NCI-H510A (cell line): ENCODE measurements around the gene STIP1.

Experiments used
- DNase-seq: peaks from one replicate; lab custom pipeline; 2025; lab: John Stamatoyannopoulos, UW

The STIP1 gene

DNA sequence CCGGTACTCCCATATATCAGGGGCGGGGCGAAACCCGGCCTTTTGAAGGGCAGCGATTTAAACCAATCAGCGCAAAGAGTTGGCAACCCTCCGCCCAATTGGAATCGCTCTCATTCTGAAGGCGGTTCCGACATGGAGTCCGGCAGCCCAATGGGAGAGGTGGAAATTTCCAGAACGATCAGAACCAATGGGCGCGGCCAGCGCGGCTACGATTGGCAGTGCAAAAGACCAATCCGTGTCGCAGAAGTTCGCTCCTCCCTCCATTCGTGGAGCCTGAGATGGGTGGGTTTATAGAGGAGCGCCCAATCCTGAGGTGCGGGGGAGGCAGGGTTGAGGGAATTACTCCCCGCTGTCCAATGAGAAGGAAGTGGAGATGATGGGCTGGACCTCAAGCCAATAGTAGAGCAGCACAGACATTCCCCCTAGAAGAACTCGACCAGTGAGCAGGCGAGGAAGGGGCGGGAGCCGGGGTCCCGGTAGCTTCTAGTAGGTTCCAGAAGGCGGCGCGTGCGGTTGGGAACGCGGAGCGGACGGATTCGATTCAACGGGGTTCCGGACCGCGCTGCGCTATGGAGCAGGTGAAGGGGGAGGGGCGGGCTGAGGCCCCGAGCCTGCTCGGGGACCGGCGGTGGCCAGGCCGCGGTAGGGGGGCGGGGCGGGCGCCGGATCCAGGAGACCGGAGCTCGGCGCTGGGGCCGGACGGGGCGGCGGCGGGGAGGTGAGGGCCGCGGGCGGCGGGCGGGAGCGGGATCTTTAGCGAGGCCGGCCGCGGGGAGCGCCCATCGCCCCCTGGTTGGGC is at the start of gene STIP1:
Gene STIP1, plus strand, starts transcription at position 479 of the 799 bp plus-strand sequence. Its CDS starts 91 bp downstream, at position 570.
- peak; percentile 99 for DNase-seq

DNA sequence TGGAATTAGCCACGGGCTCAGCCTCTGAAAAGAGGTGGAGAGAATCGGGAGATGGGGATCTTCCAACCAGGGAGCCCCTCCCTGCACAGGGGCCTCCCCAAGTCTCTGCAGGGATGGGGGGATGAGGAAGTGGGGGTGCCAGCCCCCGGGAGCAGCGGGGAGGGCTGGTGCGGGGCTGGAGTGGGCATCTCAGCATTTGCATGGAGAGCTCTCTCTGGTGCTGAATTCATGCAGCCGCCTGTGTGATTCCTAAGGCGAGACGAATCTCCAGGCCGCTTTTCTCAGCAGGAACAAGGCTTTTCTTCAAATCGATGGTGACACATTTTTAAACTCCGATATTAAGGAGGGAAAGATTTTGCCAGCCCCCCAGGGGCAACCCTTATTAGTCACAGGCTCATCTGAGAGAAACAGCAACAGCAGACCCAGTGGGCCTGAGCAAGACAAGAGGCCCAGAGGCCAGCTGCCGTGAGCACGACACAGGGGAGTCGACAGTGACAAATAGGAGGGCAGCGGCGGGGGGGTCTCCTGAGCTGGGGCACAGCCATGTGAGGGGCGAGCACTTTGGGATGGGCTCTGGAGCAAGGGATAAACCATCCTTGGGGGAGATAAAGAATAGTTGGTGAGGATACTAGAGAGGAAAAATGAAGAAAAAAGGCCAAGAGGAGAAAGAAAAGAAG is 49.1 kb upstream of the STIP1 start:
- no peak for DNase-seq

DNA sequence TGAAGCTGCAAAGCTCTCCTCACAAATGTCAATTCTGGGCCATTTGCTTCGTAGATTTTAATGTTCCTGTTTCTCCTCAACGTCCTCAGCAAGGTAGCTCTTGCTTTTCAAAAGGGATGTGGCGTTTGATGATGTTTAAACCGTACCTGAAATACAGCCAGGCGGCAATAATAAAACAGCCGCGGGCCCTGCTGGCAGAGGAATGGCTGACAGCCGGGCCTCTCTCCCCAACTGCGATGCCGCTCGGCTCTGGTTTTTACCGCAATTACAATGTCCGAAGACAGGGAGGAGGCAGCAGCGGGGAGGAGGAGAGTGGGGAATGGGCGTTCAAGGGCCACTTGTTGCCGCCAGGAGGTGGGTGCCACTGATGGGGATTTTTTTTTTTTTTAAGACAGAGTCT is 47.6 kb upstream of the STIP1 start:
- no peak for DNase-seq

DNA sequence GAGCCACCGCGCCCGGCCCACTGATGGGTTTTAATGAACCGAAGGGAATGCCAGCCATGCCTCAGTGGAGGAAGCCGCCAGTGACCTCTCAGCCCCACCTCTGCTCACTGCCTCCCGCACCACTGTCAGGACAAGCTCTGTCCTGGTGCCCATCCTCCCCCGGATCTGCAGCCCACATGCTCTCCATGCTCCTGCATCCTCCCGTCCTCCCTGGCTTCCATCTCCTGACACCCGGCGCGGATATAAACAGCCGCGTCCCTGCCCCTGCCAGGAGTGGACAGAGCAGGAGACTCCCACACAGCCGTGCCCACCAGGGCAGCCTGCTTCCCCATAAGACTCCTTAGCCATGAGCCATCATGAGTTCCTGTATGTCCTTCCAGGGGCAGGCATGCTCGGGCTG is 46.9 kb upstream of the STIP1 start:
- DNase-seq: no peak

DNA sequence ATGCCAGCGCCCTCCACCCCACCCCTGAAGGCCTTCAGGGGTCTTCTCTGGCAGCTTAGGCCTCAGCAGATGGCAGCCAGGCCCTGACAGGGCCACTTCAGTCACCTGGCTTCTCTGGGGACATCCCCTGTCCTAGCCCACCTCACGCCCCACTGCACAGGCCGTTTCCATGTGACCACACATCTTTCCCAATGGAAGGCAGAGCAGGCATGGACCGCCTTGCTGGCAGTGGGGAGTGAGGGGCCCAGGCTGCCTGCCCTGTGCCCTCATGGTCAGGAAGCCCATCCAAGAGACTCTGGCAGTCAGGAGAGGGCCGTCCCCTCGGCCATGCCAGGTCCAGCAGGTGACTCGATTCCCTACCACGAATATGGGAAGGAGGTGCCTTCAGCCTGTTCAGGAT is 45.9 kb upstream of the STIP1 start:
- DNase-seq: no peak

DNA sequence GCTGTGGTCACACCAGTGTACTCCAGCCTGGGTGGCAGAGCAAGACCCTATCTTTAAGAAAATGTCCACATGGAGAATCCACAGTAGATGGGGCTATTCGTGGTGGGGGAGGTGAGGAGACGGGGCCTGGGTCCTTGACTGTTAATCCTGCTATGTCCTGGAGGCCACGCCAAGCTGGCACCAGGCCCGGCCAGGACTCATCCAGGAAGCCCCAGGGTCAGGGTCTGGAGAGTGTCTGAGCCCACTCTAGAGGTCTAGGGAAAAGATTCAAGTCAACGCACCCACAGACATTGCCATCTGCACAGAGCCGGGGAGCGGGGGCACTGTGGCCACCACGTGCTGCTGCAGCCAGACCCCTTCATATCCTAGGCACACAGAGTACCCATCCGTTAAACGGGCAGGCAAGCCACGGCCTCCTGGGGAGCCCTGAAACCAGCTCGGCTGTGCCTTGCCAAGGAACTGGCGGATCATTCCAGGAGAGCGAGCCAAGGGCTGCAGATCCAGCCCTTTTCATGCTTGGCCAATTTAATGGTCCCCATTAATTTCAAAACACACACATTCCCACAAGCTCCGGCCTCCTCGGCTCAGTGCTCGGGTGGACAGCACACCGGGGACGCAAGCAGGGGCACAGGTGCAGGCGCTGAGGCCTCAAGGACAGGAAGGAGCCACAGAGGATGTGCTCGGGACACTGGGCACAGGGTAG is 44.7 kb upstream of the STIP1 start:
- DNase-seq: no peak

DNA sequence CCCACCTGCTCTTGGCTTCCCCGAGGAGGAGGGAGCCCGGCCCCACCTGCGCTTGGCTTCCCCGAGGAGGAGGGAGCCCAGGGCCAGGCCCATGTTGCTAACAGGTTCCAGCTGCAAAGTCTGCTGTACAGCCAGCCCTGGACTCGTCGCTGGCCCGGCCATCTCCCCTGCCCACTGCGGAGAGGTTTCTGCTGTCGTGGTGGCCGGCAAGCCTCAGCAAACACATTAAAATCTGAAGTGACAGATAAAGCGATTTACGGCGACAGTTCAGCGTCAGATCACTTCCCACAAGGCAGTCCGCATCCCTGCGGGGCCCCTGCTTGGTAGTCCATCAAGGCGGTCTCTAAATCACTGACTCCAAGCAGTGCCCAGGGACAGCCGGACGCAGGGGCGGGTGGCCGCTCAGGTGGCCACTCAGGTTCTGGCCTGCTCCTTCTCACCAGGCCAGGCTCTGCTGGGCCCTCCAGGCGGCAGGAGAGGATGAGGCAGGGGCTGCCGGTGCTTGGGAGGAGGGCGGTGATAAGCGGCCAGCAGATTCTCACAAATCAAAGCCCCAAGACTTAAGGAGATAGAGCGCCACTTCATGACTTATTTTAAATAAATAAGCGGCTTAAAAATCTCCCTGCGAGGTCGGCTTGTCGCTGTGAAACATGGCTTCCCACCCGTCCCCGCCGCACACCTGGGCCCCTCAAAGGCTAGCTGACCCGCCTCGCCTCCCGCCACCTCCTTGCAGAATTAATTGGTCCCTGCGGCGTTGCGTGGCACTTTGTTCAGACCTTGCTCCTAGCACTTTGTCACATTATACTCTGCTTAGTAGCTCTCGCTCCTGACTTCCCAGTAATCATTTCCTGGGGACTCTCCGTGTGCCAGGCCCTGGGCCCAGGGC is 41.1 kb upstream of the STIP1 start:
- no peak for DNase-seq

DNA sequence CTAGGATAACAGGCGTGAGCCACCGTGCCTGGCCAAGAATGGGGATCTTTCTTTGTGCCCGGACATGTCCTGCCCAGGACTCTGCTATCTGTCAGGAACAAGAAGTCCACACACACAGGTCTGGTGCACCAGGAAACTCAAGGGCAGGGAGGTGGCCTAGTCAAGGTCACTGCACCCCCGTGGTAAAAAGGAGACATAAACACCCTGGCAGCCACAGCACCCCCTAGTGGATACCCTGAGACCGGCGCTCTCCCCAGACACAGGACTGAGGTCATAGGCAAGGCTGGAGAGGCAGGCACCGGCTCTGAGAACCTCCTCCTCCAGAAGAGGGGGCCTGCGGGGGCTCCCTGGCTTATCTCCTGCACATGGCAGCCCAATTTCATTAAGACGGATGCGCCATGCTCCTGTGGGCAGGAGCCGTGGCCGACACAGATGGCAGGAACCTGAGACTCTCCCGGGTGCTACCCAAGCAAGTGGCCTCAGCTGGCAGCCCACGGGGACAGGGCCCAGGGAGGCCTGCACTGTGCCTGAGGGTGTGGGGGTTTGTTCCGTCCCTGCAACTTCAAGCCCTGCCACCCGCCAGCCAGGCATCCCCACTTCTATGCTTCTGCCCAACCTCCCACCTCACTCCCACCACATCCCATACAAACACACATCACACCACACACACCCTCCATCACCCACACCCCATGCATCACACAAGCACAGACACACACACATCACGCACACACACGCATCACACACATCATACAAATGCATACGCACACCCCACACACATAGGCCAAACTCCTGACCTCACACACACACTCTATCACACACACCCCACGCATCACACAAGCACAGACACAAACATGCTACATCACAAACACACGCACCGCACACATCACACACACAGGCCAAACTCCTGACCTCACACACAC is 39.7 kb upstream of the STIP1 start:
- peak; percentile 41 for DNase-seq

DNA sequence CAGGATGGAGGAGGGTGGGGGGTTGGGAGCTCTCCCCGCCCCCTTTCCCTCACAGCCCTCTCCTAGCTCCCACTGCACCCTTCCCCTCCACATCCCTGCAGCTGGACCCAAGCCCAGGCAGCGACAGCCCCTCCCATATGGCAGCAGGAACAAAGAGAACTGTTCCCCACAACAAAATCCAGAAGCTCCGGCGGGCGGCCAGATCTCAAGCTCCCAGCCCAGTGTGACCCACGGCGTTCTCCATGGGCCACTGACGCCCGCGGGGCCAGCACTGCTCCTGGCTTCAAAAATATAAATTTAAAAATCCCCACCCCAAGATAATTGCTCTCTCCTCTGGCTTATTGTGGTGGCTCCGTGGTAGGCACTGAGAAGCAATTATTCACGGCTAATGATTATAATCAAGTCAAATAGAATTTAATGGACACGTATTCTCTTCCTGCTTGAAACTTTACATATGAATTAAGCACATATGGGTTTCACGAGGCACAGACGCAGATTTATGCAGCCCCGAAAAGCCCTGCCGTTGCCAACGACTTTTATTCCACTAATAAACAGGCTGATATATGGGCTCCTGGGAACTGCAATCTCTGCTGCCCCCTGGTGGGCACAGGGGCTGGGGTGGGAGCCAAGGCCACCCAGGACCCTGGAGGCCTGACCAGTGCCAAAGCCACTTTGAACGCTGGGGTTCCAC is 37.6 kb upstream of the STIP1 start:
- no peak for DNase-seq

DNA sequence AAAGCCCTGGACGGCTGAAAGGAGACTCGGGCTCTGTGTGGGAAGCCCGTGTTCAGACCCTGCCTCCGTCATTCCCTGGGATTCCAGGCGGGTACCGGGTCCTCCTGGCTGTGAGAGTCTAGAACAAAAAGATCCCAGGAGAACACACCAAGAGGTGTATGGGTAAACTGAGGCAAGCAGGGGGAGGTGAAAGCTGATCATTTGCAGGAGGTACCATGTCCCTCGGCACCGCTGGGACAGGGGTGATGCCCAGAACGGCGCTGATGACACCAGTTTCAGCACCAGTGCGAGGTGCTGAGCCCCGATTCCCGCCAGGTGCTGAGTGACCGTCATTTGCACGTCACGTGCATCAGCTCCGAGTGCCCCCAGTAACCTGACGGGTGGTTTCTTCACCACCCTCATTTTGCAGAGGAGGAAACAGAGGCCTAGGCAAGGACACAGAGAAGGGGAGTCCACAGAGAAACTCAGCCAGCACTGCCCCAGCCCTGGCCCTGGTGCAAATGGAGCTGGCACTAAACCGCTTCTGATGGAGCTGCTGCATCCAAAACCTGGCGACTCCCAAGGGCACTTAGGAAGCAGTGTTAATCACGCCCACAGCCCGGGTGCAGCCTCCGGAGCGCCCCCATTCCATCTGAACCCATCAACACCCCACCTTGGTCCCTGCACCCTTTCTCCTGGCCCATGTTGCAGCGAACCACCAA is 36.9 kb upstream of the STIP1 start:
- no peak for DNase-seq

DNA sequence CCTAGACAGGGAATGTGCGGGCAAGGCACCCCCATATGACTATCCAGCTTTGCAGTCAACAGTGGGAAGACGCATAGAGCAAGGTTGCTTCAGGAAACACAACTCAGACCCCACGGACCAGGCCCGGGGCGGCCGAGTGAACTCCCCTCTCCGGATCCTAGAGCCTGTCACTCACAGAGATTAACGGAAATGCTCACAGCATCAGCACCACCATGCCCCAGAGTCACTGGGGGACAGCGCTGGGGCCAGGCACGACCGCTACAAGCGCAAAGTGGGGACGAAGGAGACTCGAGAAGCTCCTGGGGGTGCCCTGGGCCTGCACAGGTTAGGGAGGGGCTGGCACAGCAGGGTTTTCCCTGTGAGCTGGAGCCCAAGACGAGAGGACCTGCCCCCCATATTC is 35.9 kb upstream of the STIP1 start:
- DNase-seq: no peak

DNA sequence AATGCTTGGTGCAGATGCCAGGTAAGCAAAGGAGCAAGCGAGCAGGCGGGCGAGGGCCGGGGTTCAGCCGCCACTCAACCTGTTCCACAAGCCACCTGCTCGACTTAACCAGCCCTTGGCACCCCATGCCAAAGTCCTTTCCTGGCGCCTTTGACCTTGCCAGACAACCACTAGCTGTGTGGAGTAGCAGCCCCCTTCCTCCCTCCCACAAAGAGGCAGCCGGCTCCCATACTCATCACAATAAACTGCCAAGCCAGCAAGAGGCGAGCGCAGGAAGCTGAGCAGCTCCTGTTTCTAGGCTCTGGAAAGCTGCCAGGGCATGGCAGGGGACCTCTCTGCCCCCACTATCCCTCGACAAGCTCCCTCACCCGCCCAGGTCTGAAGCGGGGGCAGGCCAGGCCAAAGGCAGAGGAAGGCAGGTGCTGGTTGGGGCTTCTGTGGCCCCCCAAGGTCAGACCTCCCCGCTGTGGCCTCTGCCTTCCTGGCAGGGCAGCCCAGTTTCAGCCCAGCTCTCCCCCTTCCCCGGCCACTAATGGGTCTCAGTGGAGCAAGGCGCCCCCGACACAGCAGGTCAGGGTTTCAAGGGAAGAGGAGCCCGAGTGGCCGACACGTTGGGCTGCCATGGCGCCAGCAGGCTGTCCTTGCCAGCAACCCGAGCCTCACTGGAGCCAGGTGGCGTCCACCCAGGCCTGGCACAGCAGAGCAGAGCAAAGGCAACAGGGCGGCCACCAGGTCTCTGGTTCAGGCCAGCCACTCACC is 35.3 kb upstream of the STIP1 start:
- DNase-seq: peak; percentile 71

DNA sequence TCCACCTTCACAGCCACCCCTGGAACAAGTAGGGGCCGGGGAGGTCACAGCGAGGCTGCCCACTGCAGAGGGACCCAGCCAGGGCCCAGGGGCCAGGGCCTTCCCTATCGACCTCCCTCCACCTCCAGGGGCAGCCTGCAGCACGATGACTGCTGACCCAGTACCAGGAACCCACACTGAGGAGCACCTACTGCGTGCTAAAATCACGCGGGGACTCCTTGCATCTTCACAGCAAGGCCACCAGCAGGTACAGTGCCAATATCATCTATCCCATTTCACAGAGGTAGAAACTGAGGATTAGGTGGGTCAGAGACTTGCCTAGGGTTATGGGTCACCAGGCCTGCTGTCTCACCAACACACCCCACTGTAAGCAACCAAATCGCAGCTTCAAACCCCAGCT is 34.6 kb upstream of the STIP1 start:
- DNase-seq: no peak

DNA sequence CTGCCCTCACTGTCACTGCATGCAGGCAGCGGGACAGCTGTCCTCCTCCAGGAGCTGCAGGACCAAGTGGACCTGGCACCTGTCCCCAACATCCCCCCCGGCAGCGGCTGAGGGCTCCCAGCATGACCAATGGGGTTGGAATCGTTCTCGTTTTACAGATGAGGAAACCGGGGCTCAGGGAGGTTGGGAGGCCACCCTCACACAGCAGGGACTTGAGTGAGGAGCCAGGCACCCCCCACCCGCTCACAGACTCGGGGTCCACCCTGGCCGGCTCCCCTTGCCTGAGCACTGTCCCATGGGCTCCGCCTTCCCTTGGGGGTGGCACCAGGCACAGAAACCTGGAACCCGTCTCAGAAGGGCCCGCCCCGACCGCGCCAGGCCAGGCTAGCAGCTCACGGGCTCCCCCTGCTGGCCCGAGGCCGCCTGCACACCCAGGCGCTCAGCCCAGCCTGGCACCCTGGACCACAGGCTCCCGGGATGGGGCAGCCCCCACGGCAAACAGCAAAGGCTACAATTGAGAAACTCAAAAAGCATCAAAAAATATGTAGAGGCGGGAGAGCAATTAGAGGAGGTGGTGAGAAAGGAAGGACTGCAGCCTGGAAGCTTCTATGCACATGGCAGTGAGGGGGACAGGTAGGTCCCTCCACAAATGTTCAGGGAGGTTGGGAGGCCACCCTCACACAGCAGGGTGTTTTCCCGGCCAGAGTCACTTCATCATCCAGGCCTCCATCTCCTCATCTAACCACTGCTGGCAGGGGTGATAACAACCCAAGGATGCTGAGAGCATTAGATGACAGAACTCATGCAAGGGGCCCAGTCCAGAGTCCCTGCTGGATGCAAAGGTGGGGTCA is 32.9 kb upstream of the STIP1 start:
- DNase-seq: no peak

DNA sequence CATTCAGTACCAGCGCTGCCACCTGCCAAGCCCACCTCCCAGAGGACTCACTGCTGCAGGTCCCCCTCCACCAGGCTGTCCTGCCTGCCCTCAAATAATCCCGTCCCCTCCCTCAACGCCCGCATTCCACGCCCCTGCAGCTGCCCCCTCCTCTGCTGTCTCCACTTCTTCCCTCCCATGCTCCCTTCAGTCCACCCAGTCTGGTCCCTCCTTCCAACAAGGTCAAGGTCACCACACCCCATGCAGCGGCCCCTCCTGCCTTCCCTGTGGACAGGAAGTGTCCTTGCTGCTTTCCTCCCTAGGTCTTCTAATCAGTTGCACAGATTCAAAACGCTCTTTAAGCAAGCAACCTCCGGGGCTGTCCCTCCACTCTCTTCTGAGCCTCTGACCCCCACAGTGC is 32.2 kb upstream of the STIP1 start:
- no peak for DNase-seq

DNA sequence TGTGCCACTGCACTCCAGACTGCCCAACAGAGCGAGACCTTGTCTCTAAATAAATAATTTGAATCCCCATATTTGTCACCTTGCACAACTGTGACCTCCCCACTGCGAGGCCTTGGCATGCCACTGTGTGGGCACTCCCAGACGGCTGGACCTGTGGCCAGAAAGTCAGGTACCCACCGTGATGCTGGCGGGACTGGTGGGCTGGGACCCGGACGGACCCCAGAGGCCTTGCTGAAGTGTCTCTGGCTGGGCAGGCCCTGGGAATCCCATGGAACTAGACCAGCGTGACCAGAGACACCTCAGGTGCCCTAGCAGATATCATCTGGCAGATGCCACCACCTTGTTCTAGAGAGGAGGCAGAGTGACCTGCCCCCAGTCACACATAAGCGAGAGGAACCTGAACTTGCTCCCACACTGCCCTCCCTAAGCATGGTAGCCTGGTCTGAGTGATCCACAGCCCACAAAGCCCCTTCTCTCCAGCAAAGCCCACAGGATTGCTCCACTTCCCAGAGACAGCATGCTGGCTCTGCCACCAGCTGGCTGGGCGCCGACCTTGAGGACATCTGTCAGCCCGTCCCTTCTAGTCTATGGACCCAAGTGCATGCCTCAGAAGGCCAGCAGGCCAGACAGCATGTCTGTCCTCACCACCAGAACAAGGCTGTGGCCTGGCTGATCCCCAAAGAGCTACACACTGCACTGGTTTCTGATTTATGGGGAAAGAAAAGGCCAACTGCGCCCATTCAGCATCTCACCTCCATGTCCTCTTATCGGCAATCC is 29.5 kb upstream of the STIP1 start:
- no peak for DNase-seq
